Measurements from ENCODE around the gene THSD8. TPM values are rescaled to one million over a fixed set of nuclear protein-coding genes. Genes with fewer than 3 reads are reported as not detected.
A peak's percentile ranks its signal among the peaks of the same experiment; 100 is the strongest.

Gene THSD8
- total and polyA plus RNA-seq, 2 of the 8 experiments (the other 6 are each of a cell fraction or from before 2014, with no cell fraction given) = 8.2 to 42.3 TPM

DNA sequence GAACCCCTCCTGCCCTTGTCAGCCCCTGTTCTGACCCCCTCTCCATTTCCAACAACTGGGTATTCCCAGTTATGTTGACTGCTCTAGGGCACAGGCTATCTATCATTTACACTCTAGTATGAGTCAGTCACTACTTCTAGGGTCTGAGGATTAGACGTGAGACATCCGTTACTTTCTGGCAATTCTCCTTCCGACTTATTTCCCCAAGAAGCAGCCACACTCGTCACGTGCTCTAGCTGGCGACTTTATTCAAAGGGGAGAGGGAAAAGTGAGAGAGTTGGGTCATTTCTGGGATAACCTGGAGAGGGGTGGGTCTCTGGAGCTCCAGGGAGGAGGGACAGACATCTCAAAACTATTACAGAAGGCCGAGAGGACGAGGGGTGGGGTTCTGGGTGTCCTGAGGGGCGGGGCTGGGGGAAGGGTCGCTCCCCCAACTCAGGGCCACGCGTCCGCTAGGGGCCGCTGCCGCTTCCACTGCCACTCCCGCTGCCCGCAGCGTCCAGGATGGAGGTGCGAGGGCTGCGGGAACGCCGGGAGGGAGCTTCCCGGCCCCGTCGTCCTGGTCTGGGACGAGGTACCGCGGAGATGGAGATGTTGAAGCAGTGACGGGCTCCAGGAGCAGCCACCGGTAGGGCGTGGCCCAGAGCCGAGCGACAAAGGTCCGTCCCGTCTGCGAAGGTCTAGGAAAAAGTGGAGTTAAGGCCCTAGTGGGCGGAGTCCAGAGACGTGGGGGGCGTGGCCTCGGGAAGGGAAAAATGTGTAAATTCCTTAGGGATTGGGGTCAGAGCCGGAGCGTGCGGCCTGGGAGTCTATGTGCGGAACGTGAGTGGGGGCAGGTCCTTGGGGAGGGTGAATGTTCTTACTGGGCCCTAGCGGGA lies 23.6 kb downstream of the THSD8 start (continued):
- TF ChIP-seq SAP30 (IDR thresholded peaks at IDR 0.05; ENCODE audit: insufficient read depth, insufficient replicate concordance, low read length) (no peak), CEBPB (IDR thresholded peaks at IDR 0.05; ENCODE audit: low read depth, low read length) (no peak), CREB1 (IDR thresholded peaks at IDR 0.05) (peak; percentile 55; the same call in 1 of the 2 replicates), SIRT6 (IDR thresholded peaks at IDR 0.05; ENCODE audit: low read length) (no peak), NRF1 (IDR thresholded peaks at IDR 0.05; ENCODE audit: low read depth, low read length) (no peak), ATF3 (IDR thresholded peaks at IDR 0.05; ENCODE audit: insufficient read depth, low read depth, low read length) (no peak), E2F6 (IDR thresholded peaks at IDR 0.05) (peak; percentile 88), SP1 (IDR thresholded peaks at IDR 0.05; ENCODE audit: low read depth, low read length) (peak; percentile 42; the same call in 1 of the 2 replicates), CBX5 (IDR thresholded peaks at IDR 0.05; ENCODE audit: low read depth, low read length) (no peak), PHF8 (conservative IDR thresholded peaks at IDR 0.05; ENCODE audit: low read depth, low read length) (peak; percentile 71), FOSL1 (IDR thresholded peaks at IDR 0.05; ENCODE audit: insufficient read depth, low read depth, low read length) (no peak), CTCF (IDR thresholded peaks at IDR 0.05; ENCODE audit: control extremely low read depth in 1 of 3, insufficient read depth in 1 of 3, low read depth in 1 of 3, low read length in 3 of 3) (peak; percentile 76 to 81 (median 77)), KDM1A (IDR thresholded peaks at IDR 0.05; ENCODE audit: borderline replicate concordance, low read length) (peak; percentile 41; the same call in 1 of the 2 replicates), EZH2 (IDR thresholded peaks at IDR 0.05; ENCODE audit: low read depth, low read length, severe bottlenecking) (no peak), BRCA1 (IDR thresholded peaks at IDR 0.05; ENCODE audit: low read depth, low read length) (no peak; the same call in 1 of the 2 replicates), CHD2 (IDR thresholded peaks at IDR 0.05; ENCODE audit: low read length) (no peak), TAF1 (IDR thresholded peaks at IDR 0.05; ENCODE audit: low read depth, low read length) (peak; percentile 81), TBP (IDR thresholded peaks at IDR 0.05; ENCODE audit: low read depth, low read length) (peak; percentile 6; the same call in 1 of the 2 replicates), TAF7 (optimal IDR thresholded peaks at IDR 0.05; ENCODE audit: borderline replicate concordance, low read depth, low read length) (no peak), RAD21 (IDR thresholded peaks at IDR 0.05 in 1 of 2, conservative IDR thresholded peaks at IDR 0.05 in 1 of 2; ENCODE audit: low read depth in 2 of 2, low read length in 2 of 2) (peak; percentile 25 to 46; a peak in 2 of 4 replicates)

All from H1 (cell line).